HFF-Myc (cell line): ENCODE results near the gene CCND1.

ENCODE experiments used
- DNase-seq: peaks from one replicate; pipeline ENCODE4 v3.0.0-alpha.2; 2011; ENCODE audit warnings: low read depth; ENCODE audit errors: extremely low read depth
- H3K4me3 ChIP-seq: replicated peaks from 2 replicates; pipeline ENCODE4 v1.5.1; 2011; ENCODE audit warnings: low read depth, mild to moderate bottlenecking, control low read depth, low read length
- TF ChIP-seq, protein P1 (sequence below): IDR thresholded peaks from 2 replicates; pipeline ENCODE4 v1.5.1; 2012; ENCODE audit warnings: mild to moderate bottlenecking, low read depth, low read length, control low read depth; ENCODE audit errors: missing control alignments

CCND1 gene

DNA sequence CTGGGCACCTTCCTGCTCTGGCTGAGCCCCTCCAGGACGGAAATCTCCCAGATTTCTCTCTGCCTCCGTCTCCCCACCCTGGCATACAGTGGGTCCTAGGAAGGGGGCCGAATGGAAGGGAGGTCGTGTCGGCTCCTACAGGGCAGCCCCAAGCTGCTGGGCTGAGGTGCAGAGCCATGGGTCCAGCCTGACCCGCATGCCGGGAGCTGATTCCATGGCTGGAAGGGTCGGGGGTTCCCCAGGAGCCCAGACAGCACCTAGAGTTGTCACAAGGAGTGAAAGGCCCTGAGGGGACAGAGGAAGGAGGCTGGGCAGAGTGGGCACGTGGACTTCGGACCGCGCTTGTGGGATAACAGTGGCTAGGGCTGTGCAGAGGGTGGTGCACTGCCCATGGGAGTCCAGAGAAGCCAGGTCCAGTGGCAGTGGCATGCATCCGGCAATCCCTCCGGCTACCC is 16.5 kb downstream of the CCND1 start:
- no peak for DNase-seq
- no peak overlapping the region for H3K4me3 ChIP-seq
- TF ChIP-seq, protein P1, sequence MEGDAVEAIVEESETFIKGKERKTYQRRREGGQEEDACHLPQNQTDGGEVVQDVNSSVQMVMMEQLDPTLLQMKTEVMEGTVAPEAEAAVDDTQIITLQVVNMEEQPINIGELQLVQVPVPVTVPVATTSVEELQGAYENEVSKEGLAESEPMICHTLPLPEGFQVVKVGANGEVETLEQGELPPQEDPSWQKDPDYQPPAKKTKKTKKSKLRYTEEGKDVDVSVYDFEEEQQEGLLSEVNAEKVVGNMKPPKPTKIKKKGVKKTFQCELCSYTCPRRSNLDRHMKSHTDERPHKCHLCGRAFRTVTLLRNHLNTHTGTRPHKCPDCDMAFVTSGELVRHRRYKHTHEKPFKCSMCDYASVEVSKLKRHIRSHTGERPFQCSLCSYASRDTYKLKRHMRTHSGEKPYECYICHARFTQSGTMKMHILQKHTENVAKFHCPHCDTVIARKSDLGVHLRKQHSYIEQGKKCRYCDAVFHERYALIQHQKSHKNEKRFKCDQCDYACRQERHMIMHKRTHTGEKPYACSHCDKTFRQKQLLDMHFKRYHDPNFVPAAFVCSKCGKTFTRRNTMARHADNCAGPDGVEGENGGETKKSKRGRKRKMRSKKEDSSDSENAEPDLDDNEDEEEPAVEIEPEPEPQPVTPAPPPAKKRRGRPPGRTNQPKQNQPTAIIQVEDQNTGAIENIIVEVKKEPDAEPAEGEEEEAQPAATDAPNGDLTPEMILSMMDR, result no peak

DNA sequence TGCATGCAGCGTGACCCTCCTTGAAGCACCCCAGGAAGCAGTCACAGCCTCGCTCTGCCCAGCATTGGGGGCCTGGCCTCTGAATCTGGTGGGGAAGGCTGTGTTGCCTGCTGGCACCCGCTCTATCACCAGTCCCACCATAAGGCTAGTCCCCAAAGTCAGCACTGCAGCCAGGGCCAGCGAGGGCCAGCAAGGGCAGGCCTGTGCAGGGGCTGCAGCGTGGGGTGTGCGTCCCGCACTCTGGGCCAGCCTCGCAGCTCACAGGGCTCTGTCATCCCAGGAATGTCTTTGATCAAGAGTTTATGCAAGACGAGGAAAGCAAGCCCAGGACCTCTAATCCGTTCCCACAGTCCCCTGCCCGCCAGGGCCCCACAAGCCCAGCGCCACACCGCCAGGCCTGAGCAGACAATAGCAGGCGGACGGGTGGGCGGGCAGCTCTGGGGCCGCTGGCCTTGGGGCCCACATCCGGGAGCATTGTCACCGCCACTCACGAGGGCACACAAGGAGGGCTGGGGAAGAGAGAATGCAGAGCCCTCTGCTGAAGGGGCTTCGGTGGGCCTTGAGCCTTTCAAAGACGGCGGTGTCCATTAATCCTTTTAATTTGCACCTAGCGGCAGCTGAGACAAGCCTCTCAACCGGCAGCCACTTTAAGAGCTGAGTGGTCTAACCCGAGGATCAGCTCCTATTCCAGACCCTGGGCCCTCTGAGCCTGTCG is 17.1 kb downstream of the CCND1 start:
- DNase-seq, result no peak
- TF ChIP-seq, protein P1, result no peak
- H3K4me3 ChIP-seq, result no peak overlapping the region

DNA sequence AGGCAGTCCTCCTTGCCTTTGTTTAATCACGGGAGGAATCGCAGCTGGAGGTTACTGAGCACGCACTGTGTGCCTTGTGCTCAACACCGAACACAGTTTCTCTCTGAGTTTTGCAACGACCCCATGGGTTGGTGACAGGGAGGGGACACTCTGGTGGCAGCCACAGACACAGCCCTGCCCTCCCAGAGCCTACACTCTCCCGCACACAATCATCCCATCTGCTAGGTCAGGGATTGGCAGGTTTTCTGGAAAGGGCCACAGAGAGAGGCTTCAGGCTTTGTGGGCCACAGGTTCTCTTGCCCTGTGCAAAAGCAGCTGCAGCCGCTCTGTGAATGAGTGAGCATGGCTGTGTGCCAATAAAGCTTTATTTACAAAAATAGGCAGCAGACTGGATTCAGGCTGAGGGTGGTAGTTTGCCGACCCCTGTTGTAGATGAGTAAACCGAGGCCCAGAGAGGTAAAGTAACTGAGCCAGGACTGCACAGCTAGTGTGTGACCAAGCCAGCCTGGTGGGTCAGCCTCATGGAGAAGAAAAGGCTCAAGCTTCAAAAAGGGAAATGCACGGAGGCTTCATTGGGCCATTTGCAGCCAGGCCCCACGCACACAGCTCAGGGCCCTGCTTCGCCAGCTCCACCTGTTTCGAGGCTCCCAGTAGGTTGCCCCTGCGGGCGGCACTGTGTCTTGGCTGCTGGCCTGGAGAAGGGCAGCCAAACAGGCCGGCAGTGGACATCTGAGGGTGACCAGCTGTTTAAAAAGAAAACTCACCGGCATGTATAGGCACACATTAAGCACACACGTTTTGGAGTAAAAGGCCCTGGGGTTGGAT is 17.9 kb downstream of the CCND1 start:
- no peak for DNase-seq
- TF ChIP-seq, protein P1, result no peak
- H3K4me3 ChIP-seq, result no peak overlapping the region

DNA sequence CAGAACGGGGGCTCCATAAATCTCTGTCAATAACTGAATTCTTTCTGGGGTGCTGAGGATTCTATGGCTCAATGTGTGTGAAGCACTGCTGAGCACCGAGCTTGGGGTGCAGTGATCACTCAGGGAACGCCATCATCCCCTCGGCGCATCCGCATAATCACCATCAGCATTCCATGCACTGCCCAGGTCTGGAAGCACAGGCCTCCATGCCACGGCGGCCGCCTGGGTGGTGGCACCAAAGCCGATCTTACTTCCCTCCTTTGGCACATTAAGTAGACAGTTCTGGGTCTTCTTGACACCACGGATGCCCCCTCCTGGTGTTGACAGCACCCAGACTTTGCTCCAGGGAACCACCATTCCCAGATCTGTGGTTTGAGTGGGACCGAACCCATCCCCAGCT is 18.6 kb downstream of the CCND1 start:
- TF ChIP-seq, protein P1, result no peak
- no peak for DNase-seq
- H3K4me3 ChIP-seq, result no peak overlapping the region

DNA sequence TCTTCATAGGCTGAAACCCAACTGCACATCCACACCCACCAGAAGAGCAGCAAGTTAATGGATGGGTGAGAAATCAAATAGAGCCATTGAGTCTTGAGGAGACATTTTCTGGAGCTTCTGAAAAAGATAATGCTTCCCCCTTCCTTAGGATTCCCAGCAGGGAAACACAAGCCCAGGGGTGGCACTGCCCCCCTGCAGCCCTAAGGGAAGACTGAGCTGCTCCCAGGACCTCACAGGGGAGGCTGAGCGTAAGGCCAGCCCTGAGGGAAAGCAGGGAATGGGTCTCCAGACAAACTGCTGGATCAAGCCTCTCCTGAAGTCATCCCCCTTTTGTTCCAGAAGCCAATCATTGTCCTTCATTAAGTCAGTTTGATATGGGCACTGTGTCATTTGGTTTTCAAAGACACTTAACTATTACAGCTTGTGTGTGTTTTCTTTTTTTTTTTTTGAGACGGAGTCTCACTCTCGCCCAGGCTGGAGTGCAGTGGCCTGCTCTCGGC is 19.1 kb downstream of the CCND1 start:
- no peak for DNase-seq
- H3K4me3 ChIP-seq, result no peak overlapping the region
- TF ChIP-seq, protein P1, result no peak

DNA sequence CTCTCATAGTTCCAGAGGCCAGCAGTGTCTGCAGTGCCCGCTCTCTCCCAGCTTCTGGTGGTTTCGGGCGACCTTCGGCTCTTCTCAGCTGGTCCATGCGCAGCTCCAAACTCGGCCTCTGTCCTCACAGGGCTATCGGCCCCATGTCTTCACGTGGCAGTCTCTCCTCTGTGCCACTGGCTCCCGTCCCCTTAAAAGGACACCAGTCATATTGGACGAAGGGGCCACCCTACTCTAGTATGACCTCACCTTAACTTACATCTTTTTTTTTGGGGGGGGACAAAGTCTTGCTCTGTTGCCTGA is 20.4 kb downstream of the CCND1 start:
- TF ChIP-seq, protein P1, result no peak
- no peak overlapping the region for H3K4me3 ChIP-seq
- no peak for DNase-seq
